WERI-Rb-1 (cell line): ENCODE results near the gene KPNA4.

ENCODE experiments used
- DNase-seq: peaks from one replicate; pipeline ENCODE4 v3.0.0-alpha.2; 2020
- H3K27ac ChIP-seq: fragments of 250-450 bp; sonication (Bioruptor Pico); 2 replicates; pipeline ENCODE4 v1.5.1; 2020; ENCODE audit warnings: mild to moderate bottlenecking, moderate library complexity
- H3K27me3 ChIP-seq: fragments of 250-450 bp; sonication (Bioruptor Pico); 2 replicates; pipeline ENCODE4 v1.5.1; 2021; ENCODE audit warnings: mild to moderate bottlenecking, low read depth, moderate library complexity; ENCODE audit not compliant: insufficient read depth, severe bottlenecking
- H3K36me3 ChIP-seq: fragments of 250-450 bp; sonication (Bioruptor Pico); 2 replicates; pipeline ENCODE4 v1.5.1; 2020; ENCODE audit warnings: mild to moderate bottlenecking, moderate library complexity
- H3K4me3 ChIP-seq: 2 replicates; pipeline ENCODE4 v1.5.1; 2011; ENCODE audit warnings: low read depth, mild to moderate bottlenecking, control low read depth, low read length
- H3K9me3 ChIP-seq: fragments of 250-450 bp; sonication (Bioruptor Pico); 2 replicates; pipeline ENCODE4 v1.5.1; 2021; ENCODE audit warnings: mild to moderate bottlenecking, moderate library complexity; ENCODE audit not compliant: severe bottlenecking
- CTCF ChIP-seq: IDR thresholded peaks from 2 replicates; pipeline ENCODE4 v1.5.1; 2011; ENCODE audit warnings: low read depth, mild to moderate bottlenecking, control low read depth, inconsistent platforms, low read length

Gene KPNA4

GRCh38 chr3:160568989-160569388 is 3.6 kb upstream of the KPNA4 start:
- no peak overlapping the region for H3K27ac ChIP-seq
- TF ChIP-seq CTCF: no peak
- H3K27me3 ChIP-seq: no peaks in the 10 kb centered on the region
- H3K9me3 ChIP-seq: no peaks in the 10 kb centered on the region
- H3K4me3 ChIP-seq: no peak overlapping the region
- H3K36me3 ChIP-seq: no peaks in the 10 kb centered on the region; the same call in 1 of the 2 replicates
- no peak for DNase-seq

GRCh38 chr3:160567774-160568173 is 2.4 kb upstream of the KPNA4 start:
- peaks cover 10% of the 10 kb centered on the region for H3K36me3 ChIP-seq
- H3K27me3 ChIP-seq: no peaks in the 10 kb centered on the region
- no peak overlapping the region for H3K4me3 ChIP-seq
- no peak for TF ChIP-seq CTCF
- no peaks in the 10 kb centered on the region for H3K9me3 ChIP-seq
- DNase-seq: no peak
- no peak overlapping the region for H3K27ac ChIP-seq

GRCh38 chr3:160566499-160566898 is 1.1 kb upstream of the KPNA4 start:
- no peaks in the 10 kb centered on the region for H3K9me3 ChIP-seq
- peak overlapping the region; percentile 84 for H3K4me3 ChIP-seq
- no peak for TF ChIP-seq CTCF
- no peaks in the 10 kb centered on the region for H3K27me3 ChIP-seq
- DNase-seq: no peak
- no peak overlapping the region for H3K27ac ChIP-seq
- H3K36me3 ChIP-seq: peaks cover 16% of the 10 kb centered on the region

- no peaks in the 10 kb centered on the region for H3K27me3 ChIP-seq
These were observed 376 bp downstream of the KPNA4 start for GRCh38 chr3:160564949-160565441.

GRCh38 chr3:160564258-160564911 is 986 bp downstream of the KPNA4 start:
- no peak for TF ChIP-seq CTCF
- peak; percentile 30 for DNase-seq
- H3K27me3 ChIP-seq: no peaks in the 10 kb centered on the region
- H3K9me3 ChIP-seq: no peaks in the 10 kb centered on the region
- peak overlapping the region; percentile 91 for H3K27ac ChIP-seq
- peaks cover 16% of the 10 kb centered on the region for H3K36me3 ChIP-seq
- peak overlapping the region; percentile 84 for H3K4me3 ChIP-seq

More at GRCh38 chr3:160564949-160565441, 376 bp downstream of the KPNA4 start:
- H3K4me3 ChIP-seq: peak overlapping the region; percentile 84
- H3K27ac ChIP-seq: peak overlapping the region; percentile 91
- no peaks in the 10 kb centered on the region for H3K9me3 ChIP-seq
- H3K36me3 ChIP-seq: peaks cover 16% of the 10 kb centered on the region
- DNase-seq: peak; percentile 68
- TF ChIP-seq CTCF: no peak

GRCh38 chr3:160562952-160563351 is 2.4 kb downstream of the KPNA4 start:
- Histone ChIP-seq H3K9me3 (no peaks in the 10 kb centered on the region), H3K27ac (no peak overlapping the region), H3K27me3 (no peaks in the 10 kb centered on the region), H3K36me3 (peaks cover 16% of the 10 kb centered on the region), H3K4me3 (no peak overlapping the region)
- TF ChIP-seq CTCF: no peak
- DNase-seq: no peak
